Muscle of leg (tissue), 11 donors: Measurements from ENCODE around the gene TMEM135. TPM values are rescaled to one million over a fixed set of nuclear protein-coding genes. Genes with fewer than 3 reads are reported as not detected.

ENCODE experiments used
- DNase-seq: peaks from one replicate; pipeline ENCODE4 v3.0.0; 2013
- H3K27ac ChIP-seq: one replicate; pipeline ENCODE4 v1.5.1; 2013; ENCODE audit warnings: mild to moderate bottlenecking, low read length, control low read depth
- H3K27me3 ChIP-seq: one replicate; pipeline ENCODE4 v1.6.1; 2013; ENCODE audit warnings: low read length; ENCODE audit not compliant: control insufficient read depth, insufficient read depth
- H3K36me3 ChIP-seq: one replicate; pipeline ENCODE4 v1.6.1; 2013; ENCODE audit warnings: low read length; ENCODE audit not compliant: control insufficient read depth, insufficient read depth
- H3K4me1 ChIP-seq: one replicate; pipeline ENCODE4 v1.6.1; 2013; ENCODE audit warnings: low read length; ENCODE audit not compliant: control insufficient read depth, insufficient read depth
- H3K4me3 ChIP-seq: one replicate; pipeline ENCODE4 v1.5.1; 2013; ENCODE audit warnings: low read length, control low read depth
- H3K9me3 ChIP-seq: replicated peaks from 2 replicates; pipeline ENCODE4 v1.6.1; 2013; ENCODE audit warnings: low read depth, low read length; ENCODE audit not compliant: control insufficient read depth
- WGBS: methylation state at CpG from one replicate; pipeline ENCODE4 v1.1.5; 2013; ENCODE audit warnings: missing lambda C conversion rate; ENCODE audit not compliant: insufficient coverage; 5-methylcytosine and 5-hydroxymethylcytosine counted together
- polyA plus RNA-seq, 8 donors: library from polyadenylated mRNA; unstranded; fragments of 120-200 nt; gene quantifications; one replicate each; pipeline versions ENCODE4 v1.2.1 to v1.2.3, GENCODE V29; 2013; ENCODE audit warnings: inconsistent platforms in 1 of 8, low replicate concordance in 1 of 8; ENCODE audit not compliant: insufficient read length in 8 of 8, insufficient read depth in 1 of 8
- total RNA-seq: library from RNA; stranded (reverse); fragments of 120-200 nt; gene quantifications from one replicate; pipeline ENCODE4 v1.2.4, GENCODE V29; 2013

Gene TMEM135
- total and polyA plus RNA-seq, 9 donors, result 10.5 to 21.1 (median 14.9) TPM

GRCh38 chr11:87369888-87370287, 332.2 kb downstream of the TMEM135 start:
- no peak overlapping the region for H3K27ac ChIP-seq
- 88% methylated on average over 4 of the region's 4 CpGs for WGBS
- no peaks in the 10 kb centered on the region for H3K36me3 ChIP-seq
- no peaks in the 10 kb centered on the region for H3K9me3 ChIP-seq
- H3K4me1 ChIP-seq, result peaks cover 5% of the 10 kb centered on the region
- DNase-seq, result no peak
- H3K27me3 ChIP-seq, result no peaks in the 10 kb centered on the region
- H3K4me3 ChIP-seq, result no peak overlapping the region

GRCh38 chr11:87372065-87372464, 334.3 kb downstream of the TMEM135 start:
- H3K9me3 ChIP-seq, result no peaks in the 10 kb centered on the region
- no peak overlapping the region for H3K27ac ChIP-seq
- H3K4me3 ChIP-seq, result no peak overlapping the region
- no peaks in the 10 kb centered on the region for H3K27me3 ChIP-seq
- DNase-seq, result no peak
- 100% methylated on average over 1 of the region's 3 CpGs for WGBS
- peaks cover 2% of the 10 kb centered on the region for H3K4me1 ChIP-seq
- no peaks in the 10 kb centered on the region for H3K36me3 ChIP-seq

Other genes starting within 250 kb of the TMEM135 start
- gene PRSS23, start 237.4 kb upstream of the TMEM135 start, total RNA-seq, result 31.4 TPM
- gene PRSS23, start 237.4 kb upstream of the TMEM135 start, polyA plus RNA-seq, result 10 to 100 TPM; 14.5 to 37.5 (median 26.1) TPM
- 40.5 TPM for gene FZD4, start 82.5 kb upstream of the TMEM135 start, total RNA-seq
- 10 to 100 TPM; 25.8 to 40.0 (median 31.4) TPM for gene FZD4, start 82.5 kb upstream of the TMEM135 start, polyA plus RNA-seq